Superior temporal gyrus (tissue), 1 donor: ENCODE results near the gene MAP2K4.
A peak's percentile ranks its signal among the peaks of the same experiment; 100 is the strongest.
"Not testable (repeated sequence)": the region's sequence is repeated elsewhere in the genome, so short reads cannot be mapped to it uniquely, and the experiment has no call there.

Source experiments
- DNase-seq: peaks from one replicate; pipeline ENCODE4 v3.0.0-alpha.2; 2016; ENCODE audit errors: extremely low spot score

Gene MAP2K4

GRCh38 chr17:12020642-12021622 lies at the start of gene MAP2K4:
Gene MAP2K4, plus strand, starts transcription at chr17:12020877. Its CDS starts 10 bp downstream, at chr17:12020887.
- peak; percentile 87 for DNase-seq

- DNase-seq = not testable (repeated sequence)
Observed at GRCh38 chr17:11972741-11973140, 47.9 kb upstream of the MAP2K4 start.

GRCh38 chr17:11979795-11980194 lies 40.9 kb upstream of the MAP2K4 start:
- no peak for DNase-seq

- DNase-seq = no peak
Observed at GRCh38 chr17:11980813-11981212, 39.9 kb upstream of the MAP2K4 start.

GRCh38 chr17:11981862-11982261 lies 38.8 kb upstream of the MAP2K4 start:
- no peak for DNase-seq

GRCh38 chr17:11986179-11986941 lies 34.3 kb upstream of the MAP2K4 start:
- no peak for DNase-seq

DNA sequence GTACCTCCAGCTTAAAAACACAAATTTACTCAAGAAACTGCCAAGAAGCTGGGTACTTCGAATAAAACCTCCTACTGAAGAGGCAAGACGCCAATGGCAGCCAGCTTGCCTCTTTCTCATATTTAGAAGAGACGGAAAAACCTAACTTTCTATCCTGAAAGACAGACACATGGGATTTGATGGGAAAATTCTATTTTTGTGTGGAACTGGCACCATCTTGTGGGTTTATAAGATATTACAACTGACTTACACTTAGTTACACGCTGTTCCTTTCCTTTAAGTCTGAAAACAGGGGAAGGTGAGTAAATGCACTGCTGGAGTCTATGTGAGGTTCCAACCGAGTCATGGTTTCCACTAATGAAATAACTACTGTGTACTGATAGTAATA lies 33.7 kb upstream of the MAP2K4 start:
- DNase-seq = peak; percentile 86

DNA sequence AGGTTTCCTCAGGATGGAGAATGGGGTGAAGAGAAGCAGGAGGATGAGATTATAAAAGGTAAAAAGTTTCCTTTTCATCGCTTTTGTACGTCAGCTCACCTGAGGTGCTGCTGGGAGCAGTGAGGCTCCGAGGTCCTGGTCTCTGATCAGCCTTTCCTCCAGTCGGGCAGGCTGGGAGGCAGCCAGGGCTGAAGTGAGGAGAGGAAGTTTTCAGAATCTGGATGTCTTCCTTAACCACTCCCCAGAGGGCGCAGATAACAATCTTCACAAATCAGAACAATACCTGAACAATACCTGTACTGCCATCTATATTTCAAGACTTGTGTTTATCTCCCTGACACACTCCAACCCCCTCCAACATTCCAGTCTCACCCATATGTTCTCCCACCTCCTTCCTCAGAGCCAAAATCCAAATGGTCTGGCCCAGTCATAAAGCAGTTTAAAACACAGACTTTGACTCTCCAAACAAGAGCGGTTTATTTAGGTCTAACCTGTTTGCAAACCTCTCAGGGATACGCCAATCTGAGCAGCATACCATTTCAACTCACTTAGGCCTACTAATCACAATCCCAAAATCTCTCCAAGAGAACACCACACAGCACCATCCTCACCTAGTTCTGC lies 30.2 kb upstream of the MAP2K4 start:
- no peak for DNase-seq

DNA sequence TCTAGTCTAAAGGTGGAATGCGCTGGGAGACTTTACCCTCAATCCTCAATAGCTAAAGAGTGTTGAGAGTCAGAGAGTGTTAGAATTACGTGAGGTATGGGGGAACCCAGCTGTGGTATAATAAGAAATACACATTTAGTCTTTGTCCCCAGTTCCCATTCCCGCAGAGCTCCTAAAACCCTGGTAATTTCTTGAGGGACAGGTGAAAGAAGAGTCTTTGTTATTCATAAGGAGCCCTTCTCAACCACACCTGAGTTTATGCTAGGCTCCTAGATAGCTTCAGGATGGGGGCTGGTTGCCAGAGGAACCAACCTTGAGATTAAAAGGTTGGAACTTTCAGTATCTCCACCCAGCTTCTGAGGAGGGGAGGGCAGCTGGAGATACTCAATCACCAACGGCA lies 29.2 kb upstream of the MAP2K4 start:
- DNase-seq = no peak

- DNase-seq = peak; percentile 64
Observed at GRCh38 chr17:11996722-11997146, 23.9 kb upstream of the MAP2K4 start.

DNA sequence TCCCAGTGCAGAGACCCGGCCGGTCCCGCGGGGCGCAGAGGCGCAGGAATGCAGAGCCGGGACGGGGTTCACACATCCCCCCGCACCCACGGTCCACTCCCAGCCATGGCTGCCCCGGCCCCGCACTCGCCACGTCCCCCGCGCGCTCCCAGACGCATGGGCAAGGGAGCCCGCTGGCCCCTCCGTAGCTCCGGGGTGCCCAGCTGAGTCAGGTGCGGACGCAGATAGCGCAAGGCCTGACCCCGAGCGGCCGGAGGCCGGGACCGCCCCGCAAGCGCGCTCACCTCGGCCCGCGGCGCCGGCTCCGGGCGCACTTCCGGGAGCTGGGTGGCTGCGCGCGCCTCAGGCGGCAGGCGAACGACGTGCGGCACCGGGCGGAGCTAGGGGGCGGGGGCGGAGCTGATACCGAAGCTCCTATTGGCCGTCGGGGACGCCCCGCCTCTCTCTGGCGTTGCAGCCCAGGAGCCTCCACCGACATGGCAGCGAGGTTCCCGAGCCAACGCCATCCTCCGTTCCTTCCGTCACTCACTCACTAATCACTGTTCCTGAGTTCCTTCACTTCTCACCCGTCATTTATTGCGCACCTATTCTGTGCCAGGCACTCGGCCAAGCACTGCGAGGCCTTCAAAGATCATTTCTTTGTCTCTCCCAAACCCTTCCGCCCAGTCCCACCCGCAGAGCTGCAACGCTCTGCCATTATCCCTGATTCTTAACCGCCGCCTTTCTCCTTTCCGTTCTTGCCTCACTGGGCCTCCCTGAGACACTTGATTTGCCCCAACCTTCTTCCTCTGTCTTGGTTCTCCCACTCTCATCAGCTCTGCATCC lies 23.3 kb upstream of the MAP2K4 start, which contains the start of gene ZNF18:
ZNF18 (minus strand) TSS at position 329 of the 825 bp plus-strand sequence. CDS start 4,646 bp downstream, outside the sequence.
- peak; percentile 95 for DNase-seq

DNA sequence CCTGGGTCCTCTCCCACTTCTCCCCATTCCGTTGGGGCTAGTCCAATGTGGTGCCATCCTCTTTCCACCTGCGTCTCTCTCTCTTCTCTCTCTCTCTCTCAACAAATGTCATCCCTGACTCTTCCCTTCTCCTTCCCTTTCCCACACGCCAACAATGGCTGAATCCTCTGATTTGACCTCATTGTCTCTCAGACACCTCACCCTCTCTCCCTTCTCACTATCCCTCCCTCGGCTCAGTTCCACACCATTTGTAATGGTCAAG lies 22.8 kb upstream of the MAP2K4 start:
- no peak for DNase-seq

GRCh38 chr17:11999696-12000095 lies 21.0 kb upstream of the MAP2K4 start:
- DNase-seq = no peak

GRCh38 chr17:12007466-12007865 lies 13.2 kb upstream of the MAP2K4 start:
- no peak for DNase-seq

- DNase-seq = no peak
Observed at GRCh38 chr17:12021623-12022140, 1.0 kb downstream of the MAP2K4 start.

DNA sequence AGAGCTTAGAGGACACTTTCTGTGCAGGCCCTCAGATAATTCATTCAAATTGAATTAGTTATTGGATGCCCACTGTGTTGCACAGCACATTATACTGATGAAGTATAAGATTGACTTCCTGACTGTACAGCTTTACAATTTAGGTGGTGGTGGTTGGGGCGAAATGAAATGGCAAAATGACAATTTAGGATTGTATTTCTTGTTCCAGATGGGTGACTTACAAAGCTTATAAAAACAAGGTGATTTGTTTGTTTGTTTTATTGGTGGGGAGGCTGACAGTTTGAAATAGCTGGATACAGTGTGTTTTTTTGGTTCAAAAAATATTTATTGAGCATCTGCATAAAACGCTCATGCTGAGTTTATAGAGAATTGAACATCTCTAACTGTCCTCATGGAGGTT lies 1.6 kb downstream of the MAP2K4 start:
- DNase-seq = no peak

- DNase-seq = no peak
Observed at GRCh38 chr17:12024327-12024726, 3.6 kb downstream of the MAP2K4 start.

DNA sequence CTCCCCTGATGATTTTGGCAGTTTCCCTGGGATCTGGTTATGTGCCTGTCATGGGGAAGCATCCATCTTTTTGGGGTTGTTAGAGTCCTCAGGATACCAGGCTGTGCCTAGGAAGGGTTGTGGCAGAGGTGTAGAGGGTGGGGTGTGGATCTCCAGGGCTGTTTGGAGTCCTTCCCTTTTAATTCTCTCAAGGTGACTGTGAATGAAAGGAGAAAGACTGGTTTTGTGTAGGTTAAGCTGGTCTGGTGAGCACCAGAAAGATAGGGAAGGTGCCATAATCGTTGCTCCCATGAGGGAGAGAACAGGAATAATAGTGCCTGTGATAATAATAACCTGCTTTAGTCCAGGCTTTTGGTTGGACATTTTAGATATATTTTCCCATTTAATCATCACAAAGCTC lies 7.0 kb downstream of the MAP2K4 start:
- DNase-seq = no peak

- DNase-seq = no peak
Observed at GRCh38 chr17:12028611-12029010, 7.9 kb downstream of the MAP2K4 start.

DNA sequence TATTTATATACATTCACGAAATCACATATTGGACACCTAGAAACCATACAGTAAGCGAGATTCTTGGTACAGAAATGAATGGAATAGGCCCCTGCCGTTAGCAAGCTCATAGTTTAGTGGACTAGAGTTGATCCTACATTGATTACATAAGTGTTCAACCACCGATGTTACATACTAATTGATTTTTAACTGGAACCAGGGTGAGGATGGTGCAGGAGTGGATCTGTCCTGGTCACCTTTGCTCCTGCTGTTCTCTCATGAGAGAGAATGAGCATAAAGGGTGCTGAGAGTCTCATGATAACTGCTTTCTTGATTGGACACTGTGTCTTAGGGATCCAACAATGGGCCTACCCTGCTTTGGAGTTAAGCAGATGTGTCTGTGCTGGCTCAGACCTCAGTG lies 13.9 kb downstream of the MAP2K4 start:
- DNase-seq = no peak

GRCh38 chr17:12035673-12036072 lies 15.0 kb downstream of the MAP2K4 start:
- DNase-seq = no peak
